ENCODE results near the gene ACLY. TPM values are rescaled to one million over a fixed set of nuclear protein-coding genes. Genes with fewer than 3 reads are reported as not detected.

Gene ACLY
- total and polyA plus RNA-seq, 2 of the 13 experiments (the other 11 are each of a cell fraction or from before 2014, with no cell fraction given) = 111 to 218 TPM

- TF ChIP-seq NCOA1 (CRISPR knock-in tag; IDR thresholded peaks at IDR 0.05) (peak; percentile 93; the same call in 1 of the 2 replicates), SP140L (CRISPR knock-in tag; IDR thresholded peaks at IDR 0.05; ENCODE audit: borderline replicate concordance) (no peak), ZNF552 (CRISPR knock-in tag; IDR thresholded peaks at IDR 0.05; ENCODE audit: borderline replicate concordance) (0 out of 2 replicates have a peak, but pooled peaks have one; percentile 27), RFX3 (CRISPR knock-in tag; IDR thresholded peaks at IDR 0.05) (peak; percentile 74), ZFP37 (CRISPR knock-in tag; IDR thresholded peaks at IDR 0.05; ENCODE audit: borderline replicate concordance) (peak; percentile 97), ZBTB21 (CRISPR knock-in tag; IDR thresholded peaks at IDR 0.05) (no peak), EHMT2 (IDR thresholded peaks at IDR 0.05; ENCODE audit: borderline replicate concordance, low read depth, low read length) (no peak), HOXA9 (CRISPR knock-in tag; IDR thresholded peaks at IDR 0.05; ENCODE audit: borderline replicate concordance) (no peak), ZSCAN20 (CRISPR knock-in tag; IDR thresholded peaks at IDR 0.05; ENCODE audit: borderline replicate concordance) (no peak; the same call in 1 of the 2 replicates), FLYWCH1 (CRISPR knock-in tag; IDR thresholded peaks at IDR 0.05) (no peak), PHF5A (CRISPR knock-in tag; IDR thresholded peaks at IDR 0.05; ENCODE audit: low read depth, unreplicated experiment) (peak; percentile 86), STAG1 (CRISPR knock-in tag; IDR thresholded peaks at IDR 0.05) (peak; percentile 73), ZNF441 (CRISPR knock-in tag; IDR thresholded peaks at IDR 0.05; ENCODE audit: borderline replicate concordance) (no peak), ZGPAT (CRISPR knock-in tag; IDR thresholded peaks at IDR 0.05) (peak; percentile 85), SMARCE1 (IDR thresholded peaks at IDR 0.05; ENCODE audit: borderline replicate concordance) (no peak), PHB2 (IDR thresholded peaks at IDR 0.05; ENCODE audit: partially characterized antibody) (no peak), ETS1 (CRISPR knock-in tag; IDR thresholded peaks at IDR 0.05) (0 out of 2 replicates have a peak, but pooled peaks have one; percentile 59), ZNF225 (CRISPR knock-in tag; IDR thresholded peaks at IDR 0.05) (peak; percentile 63; the same call in 1 of the 2 replicates), NFATC3 (CRISPR knock-in tag; IDR thresholded peaks at IDR 0.05) (peak; percentile 84; the same call in 1 of the 2 replicates), FOXJ3 (CRISPR knock-in tag; IDR thresholded peaks at IDR 0.05; ENCODE audit: borderline replicate concordance) (peak; percentile 70; the same call in 1 of the 2 replicates), ZMYM2 (CRISPR knock-in tag; IDR thresholded peaks at IDR 0.05) (peak; percentile 59; the same call in 1 of the 2 replicates)
- TF ChIP-seq, protein P1, sequence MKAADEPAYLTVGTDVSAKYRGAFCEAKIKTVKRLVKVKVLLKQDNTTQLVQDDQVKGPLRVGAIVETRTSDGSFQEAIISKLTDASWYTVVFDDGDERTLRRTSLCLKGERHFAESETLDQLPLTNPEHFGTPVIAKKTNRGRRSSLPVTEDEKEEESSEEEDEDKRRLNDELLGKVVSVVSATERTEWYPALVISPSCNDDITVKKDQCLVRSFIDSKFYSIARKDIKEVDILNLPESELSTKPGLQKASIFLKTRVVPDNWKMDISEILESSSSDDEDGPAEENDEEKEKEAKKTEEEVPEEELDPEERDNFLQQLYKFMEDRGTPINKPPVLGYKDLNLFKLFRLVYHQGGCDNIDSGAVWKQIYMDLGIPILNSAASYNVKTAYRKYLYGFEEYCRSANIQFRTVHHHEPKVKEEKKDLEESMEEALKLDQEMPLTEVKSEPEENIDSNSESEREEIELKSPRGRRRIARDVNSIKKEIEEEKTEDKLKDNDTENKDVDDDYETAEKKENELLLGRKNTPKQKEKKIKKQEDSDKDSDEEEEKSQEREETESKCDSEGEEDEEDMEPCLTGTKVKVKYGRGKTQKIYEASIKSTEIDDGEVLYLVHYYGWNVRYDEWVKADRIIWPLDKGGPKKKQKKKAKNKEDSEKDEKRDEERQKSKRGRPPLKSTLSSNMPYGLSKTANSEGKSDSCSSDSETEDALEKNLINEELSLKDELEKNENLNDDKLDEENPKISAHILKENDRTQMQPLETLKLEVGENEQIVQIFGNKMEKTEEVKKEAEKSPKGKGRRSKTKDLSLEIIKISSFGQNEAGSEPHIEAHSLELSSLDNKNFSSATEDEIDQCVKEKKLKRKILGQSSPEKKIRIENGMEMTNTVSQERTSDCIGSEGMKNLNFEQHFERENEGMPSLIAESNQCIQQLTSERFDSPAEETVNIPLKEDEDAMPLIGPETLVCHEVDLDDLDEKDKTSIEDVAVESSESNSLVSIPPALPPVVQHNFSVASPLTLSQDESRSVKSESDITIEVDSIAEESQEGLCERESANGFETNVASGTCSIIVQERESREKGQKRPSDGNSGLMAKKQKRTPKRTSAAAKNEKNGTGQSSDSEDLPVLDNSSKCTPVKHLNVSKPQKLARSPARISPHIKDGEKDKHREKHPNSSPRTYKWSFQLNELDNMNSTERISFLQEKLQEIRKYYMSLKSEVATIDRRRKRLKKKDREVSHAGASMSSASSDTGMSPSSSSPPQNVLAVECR (CRISPR knock-in tag; IDR thresholded peaks at IDR 0.05; ENCODE audit: borderline replicate concordance) = peak; percentile 95
These were observed 11.5 kb upstream of the ACLY start, which contains the start of gene ODAD4 (continued) for GRCh38 chr17:41930009-41930832.

Data from HepG2 (cell line).